Measurements from ENCODE around the gene LY6G6F. TPM values are rescaled to one million over a fixed set of nuclear protein-coding genes. Genes with fewer than 3 reads are reported as not detected.

LY6G6F gene
- total RNA-seq, 2 experiments from 2014 or later: not detected

DNA sequence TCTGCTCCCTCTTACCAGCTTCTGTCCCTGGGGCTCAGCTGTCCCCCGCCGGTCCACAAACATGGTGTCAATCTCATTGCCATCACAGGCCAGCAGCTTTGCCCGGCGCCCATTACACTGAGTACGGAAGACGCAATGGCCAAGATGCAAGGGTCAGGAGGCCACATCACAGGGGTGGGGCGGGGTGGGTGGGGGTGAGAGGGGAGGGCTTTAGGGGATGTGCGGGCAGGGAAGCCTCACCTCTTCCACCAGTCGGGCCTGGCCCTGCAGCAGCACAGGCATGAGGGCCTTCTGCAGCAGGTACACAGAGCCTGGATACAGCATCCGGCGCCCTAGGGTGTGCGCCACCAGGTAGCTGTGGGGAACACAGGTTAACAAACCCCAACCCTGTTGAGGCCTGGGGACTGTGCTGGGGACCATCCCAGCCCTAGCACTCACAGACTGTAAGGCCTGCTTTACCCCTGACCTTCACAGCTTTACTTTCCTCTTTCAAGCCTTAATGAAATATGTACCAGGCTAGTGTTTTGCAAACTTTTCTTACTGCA, 15.0 kb upstream of the LY6G6F start:
- Histone ChIP-seq H3K27me3 (ENCODE audit: control insufficient read depth in 1 of 2, insufficient read depth in 2 of 2, low read length in 2 of 2) (no peaks in the 10 kb centered on the region), H3K4me1 (ENCODE audit: insufficient read depth, low read length) (no peaks in the 10 kb centered on the region), H3K27ac (ENCODE audit: low read depth in 1 of 2, low read length in 2 of 2) (no peak overlapping the region), H3K36me3 (ENCODE audit: insufficient read depth, low read length) (peaks cover 86% of the 10 kb centered on the region), H3K9me3 (ENCODE audit: control insufficient read depth in 1 of 2, insufficient read depth in 1 of 2, low read length in 2 of 2) (no peaks in the 10 kb centered on the region), H3K4me3 (ENCODE audit: low read length) (no peak overlapping the region)
- no peaks in the 10 kb centered on the region for H3K4me1 Mint-ChIP-seq (ENCODE audit: low read depth)
- no peak for ATAC-seq (ENCODE audit: poor library complexity)
- no peak overlapping the region for H3K4me3 Mint-ChIP-seq
- no peak for DNase-seq
- ChIA-PET POLR2A (no interaction called here), CTCF (no interaction called here)
- intact Hi-C loops (cut with DNase I, micrococcal nuclease): no loop called here
- peaks cover 84% of the 10 kb centered on the region for H3K36me3 Mint-ChIP-seq (ENCODE audit: low read depth)
- H3K27me3 Mint-ChIP-seq: no peaks in the 10 kb centered on the region
- H3K27ac Mint-ChIP-seq: no peak overlapping the region
- no peaks in the 10 kb centered on the region for H3K9me3 Mint-ChIP-seq
- TF ChIP-seq, protein P1, sequence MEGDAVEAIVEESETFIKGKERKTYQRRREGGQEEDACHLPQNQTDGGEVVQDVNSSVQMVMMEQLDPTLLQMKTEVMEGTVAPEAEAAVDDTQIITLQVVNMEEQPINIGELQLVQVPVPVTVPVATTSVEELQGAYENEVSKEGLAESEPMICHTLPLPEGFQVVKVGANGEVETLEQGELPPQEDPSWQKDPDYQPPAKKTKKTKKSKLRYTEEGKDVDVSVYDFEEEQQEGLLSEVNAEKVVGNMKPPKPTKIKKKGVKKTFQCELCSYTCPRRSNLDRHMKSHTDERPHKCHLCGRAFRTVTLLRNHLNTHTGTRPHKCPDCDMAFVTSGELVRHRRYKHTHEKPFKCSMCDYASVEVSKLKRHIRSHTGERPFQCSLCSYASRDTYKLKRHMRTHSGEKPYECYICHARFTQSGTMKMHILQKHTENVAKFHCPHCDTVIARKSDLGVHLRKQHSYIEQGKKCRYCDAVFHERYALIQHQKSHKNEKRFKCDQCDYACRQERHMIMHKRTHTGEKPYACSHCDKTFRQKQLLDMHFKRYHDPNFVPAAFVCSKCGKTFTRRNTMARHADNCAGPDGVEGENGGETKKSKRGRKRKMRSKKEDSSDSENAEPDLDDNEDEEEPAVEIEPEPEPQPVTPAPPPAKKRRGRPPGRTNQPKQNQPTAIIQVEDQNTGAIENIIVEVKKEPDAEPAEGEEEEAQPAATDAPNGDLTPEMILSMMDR (IDR thresholded peaks at IDR 0.05): no peak

DNA sequence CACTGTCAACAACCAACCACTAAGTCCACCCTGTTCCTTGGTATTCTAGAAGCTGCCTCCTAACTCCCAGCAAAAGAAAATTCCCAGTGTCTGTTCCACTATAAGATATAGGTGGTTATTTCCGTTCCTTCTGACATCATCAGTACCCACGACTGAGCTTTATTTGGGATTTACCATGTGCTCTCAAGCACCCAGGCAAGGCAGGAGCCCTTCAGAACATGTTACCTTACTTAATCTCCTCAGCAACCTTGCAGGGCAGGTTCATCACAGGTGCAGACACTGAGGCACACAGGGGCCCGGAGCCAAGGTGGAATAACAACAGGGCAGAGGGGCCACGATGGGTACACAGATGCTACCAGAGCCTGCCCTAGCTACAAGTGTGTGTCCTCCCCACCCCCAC, 14.3 kb upstream of the LY6G6F start:
- Histone ChIP-seq H3K36me3 (ENCODE audit: insufficient read depth, low read length) (peaks cover 86% of the 10 kb centered on the region), H3K27ac (ENCODE audit: low read depth in 1 of 2, low read length in 2 of 2) (no peak overlapping the region), H3K4me3 (ENCODE audit: low read length) (no peak overlapping the region), H3K4me1 (ENCODE audit: insufficient read depth, low read length) (no peaks in the 10 kb centered on the region), H3K27me3 (ENCODE audit: control insufficient read depth in 1 of 2, insufficient read depth in 2 of 2, low read length in 2 of 2) (no peaks in the 10 kb centered on the region), H3K9me3 (ENCODE audit: control insufficient read depth in 1 of 2, insufficient read depth in 1 of 2, low read length in 2 of 2) (no peaks in the 10 kb centered on the region)
- ATAC-seq (ENCODE audit: poor library complexity) (no peak), DNase-seq (no peak)
- no peak overlapping the region for H3K4me3 Mint-ChIP-seq
- H3K9me3 Mint-ChIP-seq: no peaks in the 10 kb centered on the region
- peaks cover 88% of the 10 kb centered on the region for H3K36me3 Mint-ChIP-seq (ENCODE audit: low read depth)
- no peak overlapping the region for H3K27ac Mint-ChIP-seq
- H3K27me3 Mint-ChIP-seq: no peaks in the 10 kb centered on the region
- POLR2A ChIA-PET: no interaction called here
- TF ChIP-seq, protein P1 (IDR thresholded peaks at IDR 0.05): no peak
- CTCF ChIA-PET: no interaction called here
- H3K4me1 Mint-ChIP-seq (ENCODE audit: low read depth): peaks cover 4% of the 10 kb centered on the region
- intact Hi-C loops (cut with DNase I, micrococcal nuclease): no loop called here

DNA sequence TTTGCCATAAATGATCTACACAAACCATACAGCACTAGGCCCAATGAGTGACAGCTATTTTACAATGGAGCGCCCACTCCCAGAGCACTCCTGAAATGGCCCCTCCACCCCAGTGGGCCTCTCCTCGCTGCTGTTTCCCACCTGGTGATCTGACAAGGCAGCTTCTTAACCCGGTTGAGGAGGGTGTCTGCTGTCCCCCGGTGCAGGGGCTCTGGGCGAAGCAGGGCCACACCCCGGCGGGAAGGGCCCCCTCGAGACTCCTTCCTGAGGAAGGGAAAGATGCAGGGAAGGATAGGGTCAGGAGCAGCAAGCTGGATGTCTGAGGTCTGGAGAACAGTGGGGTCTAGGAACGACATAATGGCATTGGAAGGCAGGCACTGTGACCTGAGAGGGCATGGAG, 13.8 kb upstream of the LY6G6F start:
- H3K4me3 ChIP-seq (ENCODE audit: low read length): no peak overlapping the region
- peaks cover 86% of the 10 kb centered on the region for H3K36me3 ChIP-seq (ENCODE audit: insufficient read depth, low read length)
- no peaks in the 10 kb centered on the region for H3K9me3 ChIP-seq (ENCODE audit: control insufficient read depth in 1 of 2, insufficient read depth in 1 of 2, low read length in 2 of 2)
- no peak overlapping the region for H3K27ac ChIP-seq (ENCODE audit: low read depth in 1 of 2, low read length in 2 of 2)
- Mint-ChIP-seq H3K4me3 (no peak overlapping the region), H3K4me1 (ENCODE audit: low read depth) (peaks cover 10% of the 10 kb centered on the region), H3K27ac (peak overlapping the region; percentile 27), H3K9me3 (no peaks in the 10 kb centered on the region), H3K36me3 (ENCODE audit: low read depth) (peaks cover 88% of the 10 kb centered on the region), H3K27me3 (no peaks in the 10 kb centered on the region)
- POLR2A ChIA-PET: interaction anchor here (0.5 kb wide), 1 partner anchor 206 kb away, joined by 3 read pairs; no protein-coding TSS in a partner anchor
- no peak for ATAC-seq (ENCODE audit: poor library complexity)
- no peaks in the 10 kb centered on the region for H3K4me1 ChIP-seq (ENCODE audit: insufficient read depth, low read length)
- no peaks in the 10 kb centered on the region for H3K27me3 ChIP-seq (ENCODE audit: control insufficient read depth in 1 of 2, insufficient read depth in 2 of 2, low read length in 2 of 2)
- CTCF ChIA-PET: interaction anchor here (1.8 kb wide), 1 partner anchor 94 kb away, joined by 5 read pairs; no protein-coding TSS in a partner anchor
- TF ChIP-seq, protein P1 (IDR thresholded peaks at IDR 0.05): no peak
- no peak for DNase-seq
- intact Hi-C loops (cut with DNase I, micrococcal nuclease): no loop called here

Data from CD4-positive, alpha-beta T cell (primary cell).